Kidney epithelial cell (primary cell): ENCODE results near the gene STARD3NL. TPM values are rescaled to one million over a fixed set of nuclear protein-coding genes. Genes with fewer than 3 reads are reported as not detected.
"Not testable (repeated sequence)": the region's sequence is repeated elsewhere in the genome, so short reads cannot be mapped to it uniquely, and the experiment has no call there.

Source experiments
- DNase-seq: peaks from one replicate; pipeline ENCODE4 v3.0.0-alpha.2; 2010; ENCODE audit warnings: low read depth
- H3K27me3 ChIP-seq: 2 replicates; pipeline ENCODE4 v1.6.0; 2011; ENCODE audit warnings: low read length; ENCODE audit not compliant: control insufficient read depth, insufficient read depth
- H3K36me3 ChIP-seq: 2 replicates; pipeline ENCODE4 v1.5.1; 2011; ENCODE audit warnings: low read length; ENCODE audit not compliant: control insufficient read depth, insufficient read depth
- H3K4me3 ChIP-seq: 2 replicates; pipeline ENCODE4 v1.5.1; 2011; ENCODE audit warnings: low read depth, mild to moderate bottlenecking, control low read depth, low read length
- CTCF ChIP-seq: IDR thresholded peaks from 2 replicates; pipeline ENCODE4 v1.5.1; 2011; ENCODE audit warnings: mild to moderate bottlenecking, moderate library complexity, low read length, control low read depth, inconsistent platforms; ENCODE audit not compliant: insufficient read depth, poor library complexity, severe bottlenecking
- total RNA-seq: library from RNA; depleted of rRNA; stranded (reverse); fragments of >200 nt; gene quantifications from 2 replicates; pipeline ENCODE4 v1.2.3, GENCODE V29; 2015

STARD3NL gene
- total RNA-seq, 1 donor from 2014 or later = 66.8 TPM

- no peak for DNase-seq
- no peaks in the 10 kb centered on the region for H3K27me3 ChIP-seq
- no peaks in the 10 kb centered on the region for H3K36me3 ChIP-seq
- no peak overlapping the region for H3K4me3 ChIP-seq
- TF ChIP-seq CTCF = no peak
Observed at GRCh38 chr7:38163671-38164070, 14.4 kb upstream of the STARD3NL start.

GRCh38 chr7:38168890-38169570 is 9.0 kb upstream of the STARD3NL start:
- no peak overlapping the region for H3K4me3 ChIP-seq
- no peak for TF ChIP-seq CTCF
- no peaks in the 10 kb centered on the region for H3K27me3 ChIP-seq
- no peak for DNase-seq
- no peaks in the 10 kb centered on the region for H3K36me3 ChIP-seq

- no peaks in the 10 kb centered on the region for H3K36me3 ChIP-seq
- no peaks in the 10 kb centered on the region for H3K27me3 ChIP-seq
- DNase-seq = peak; percentile 37
- TF ChIP-seq CTCF = no peak
- no peak overlapping the region for H3K4me3 ChIP-seq
Observed at GRCh38 chr7:38169847-38170246, 8.2 kb upstream of the STARD3NL start.

GRCh38 chr7:38171623-38172391 is 6.2 kb upstream of the STARD3NL start:
- Histone ChIP-seq H3K36me3 (no peaks in the 10 kb centered on the region), H3K4me3 (no peak overlapping the region), H3K27me3 (no peaks in the 10 kb centered on the region)
- DNase-seq = no peak
- no peak for TF ChIP-seq CTCF

- H3K27me3 ChIP-seq, H3K36me3 ChIP-seq, DNase-seq, H3K4me3 ChIP-seq: not testable (repeated sequence)
Observed at GRCh38 chr7:38175547-38175946, 2.5 kb upstream of the STARD3NL start.

- H3K36me3 ChIP-seq = no peaks in the 10 kb centered on the region
- no peak for TF ChIP-seq CTCF
- no peak for DNase-seq
Observed at GRCh38 chr7:38177621-38178003, 433 bp upstream of the STARD3NL start.

More at GRCh38 chr7:38177621-38178003, 433 bp upstream of the STARD3NL start:
- no peaks in the 10 kb centered on the region for H3K27me3 ChIP-seq
- H3K4me3 ChIP-seq = peak overlapping the region; percentile 56
